ENCODE data around the gene INSM1. TPM values are rescaled to one million over a fixed set of nuclear protein-coding genes. Genes with fewer than 3 reads are reported as not detected.

Gene INSM1
- total RNA-seq, 1 donor from 2014 or later = not detected

GRCh38 chr20:20415321-20415720, 47.4 kb downstream of the INSM1 start:
- Mint-ChIP-seq H3K27me3 (ENCODE audit: low read depth) (no peaks in the 10 kb centered on the region), H3K27ac (no peak overlapping the region), H3K4me3 (no peak overlapping the region), H3K9me3 (no peaks in the 10 kb centered on the region), H3K36me3 (peaks cover 6% of the 10 kb centered on the region), H3K4me1 (peaks cover 7% of the 10 kb centered on the region)
- no peak for DNase-seq (ENCODE audit: low spot score in 2 of 2, unreplicated experiment in 2 of 2)
- TF ChIP-seq, protein P1, sequence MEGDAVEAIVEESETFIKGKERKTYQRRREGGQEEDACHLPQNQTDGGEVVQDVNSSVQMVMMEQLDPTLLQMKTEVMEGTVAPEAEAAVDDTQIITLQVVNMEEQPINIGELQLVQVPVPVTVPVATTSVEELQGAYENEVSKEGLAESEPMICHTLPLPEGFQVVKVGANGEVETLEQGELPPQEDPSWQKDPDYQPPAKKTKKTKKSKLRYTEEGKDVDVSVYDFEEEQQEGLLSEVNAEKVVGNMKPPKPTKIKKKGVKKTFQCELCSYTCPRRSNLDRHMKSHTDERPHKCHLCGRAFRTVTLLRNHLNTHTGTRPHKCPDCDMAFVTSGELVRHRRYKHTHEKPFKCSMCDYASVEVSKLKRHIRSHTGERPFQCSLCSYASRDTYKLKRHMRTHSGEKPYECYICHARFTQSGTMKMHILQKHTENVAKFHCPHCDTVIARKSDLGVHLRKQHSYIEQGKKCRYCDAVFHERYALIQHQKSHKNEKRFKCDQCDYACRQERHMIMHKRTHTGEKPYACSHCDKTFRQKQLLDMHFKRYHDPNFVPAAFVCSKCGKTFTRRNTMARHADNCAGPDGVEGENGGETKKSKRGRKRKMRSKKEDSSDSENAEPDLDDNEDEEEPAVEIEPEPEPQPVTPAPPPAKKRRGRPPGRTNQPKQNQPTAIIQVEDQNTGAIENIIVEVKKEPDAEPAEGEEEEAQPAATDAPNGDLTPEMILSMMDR (IDR thresholded peaks at IDR 0.05; ENCODE audit: unreplicated experiment) = no peak

- Mint-ChIP-seq H3K4me3 (no peak overlapping the region), H3K27ac (no peak overlapping the region), H3K4me1 (no peaks in the 10 kb centered on the region)
Observed at GRCh38 chr20:20417876-20418676, 50.2 kb downstream of the INSM1 start.

More at GRCh38 chr20:20417876-20418676, 50.2 kb downstream of the INSM1 start:
- DNase-seq (ENCODE audit: low spot score in 2 of 2, unreplicated experiment in 2 of 2) = no peak
- TF ChIP-seq, protein P1 (IDR thresholded peaks at IDR 0.05; ENCODE audit: unreplicated experiment) = no peak
- H3K27me3 Mint-ChIP-seq (ENCODE audit: low read depth) = no peaks in the 10 kb centered on the region
- peaks cover 10% of the 10 kb centered on the region for H3K36me3 Mint-ChIP-seq
- no peaks in the 10 kb centered on the region for H3K9me3 Mint-ChIP-seq

All from mesothelial cell of epicardium (in vitro differentiated cells).